Erythroblast (primary cell): ENCODE measurements around the gene SYTL2.
"Not testable (repeated sequence)": the region's sequence is repeated elsewhere in the genome, so short reads cannot be mapped to it uniquely, and the experiment has no call there.

Experiments
- DNase-seq, 2 experiments: peaks; one replicate each; lab custom pipeline; 2025; lab: John Stamatoyannopoulos, UW
- GATA1 ChIP-seq: IDR thresholded peaks from 2 replicates; pipeline ENCODE4 v1.6.1; 2011; ENCODE audit warnings: low read depth, mild to moderate bottlenecking, control low read depth, low read length, moderate library complexity
- POLR2A ChIP-seq: IDR thresholded peaks from 2 replicates; pipeline ENCODE4 v1.6.1; 2011; ENCODE audit warnings: mild to moderate bottlenecking, low read length

SYTL2 gene

DNA sequence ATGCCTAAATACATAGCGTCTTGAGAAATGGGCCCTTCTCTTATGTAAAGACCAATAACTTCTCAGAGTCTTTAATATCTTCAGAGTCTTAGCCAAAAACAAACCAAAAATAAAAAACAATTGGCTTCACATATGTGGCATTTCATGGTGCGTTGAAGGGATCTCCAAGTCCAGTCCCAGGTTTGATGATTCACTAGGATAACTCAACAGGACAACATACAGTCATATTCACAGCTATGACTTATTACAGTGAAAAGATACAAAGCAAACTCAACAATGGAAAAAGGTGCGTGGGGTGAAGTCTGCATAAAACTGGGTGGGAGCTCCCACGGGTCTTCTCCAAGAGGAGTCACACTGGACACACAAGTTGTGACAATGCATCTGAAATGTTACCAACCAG, 12.6 kb downstream of the SYTL2 start:
- TF ChIP-seq POLR2A (no peak), GATA1 (no peak)
- DNase-seq = no peak

DNA sequence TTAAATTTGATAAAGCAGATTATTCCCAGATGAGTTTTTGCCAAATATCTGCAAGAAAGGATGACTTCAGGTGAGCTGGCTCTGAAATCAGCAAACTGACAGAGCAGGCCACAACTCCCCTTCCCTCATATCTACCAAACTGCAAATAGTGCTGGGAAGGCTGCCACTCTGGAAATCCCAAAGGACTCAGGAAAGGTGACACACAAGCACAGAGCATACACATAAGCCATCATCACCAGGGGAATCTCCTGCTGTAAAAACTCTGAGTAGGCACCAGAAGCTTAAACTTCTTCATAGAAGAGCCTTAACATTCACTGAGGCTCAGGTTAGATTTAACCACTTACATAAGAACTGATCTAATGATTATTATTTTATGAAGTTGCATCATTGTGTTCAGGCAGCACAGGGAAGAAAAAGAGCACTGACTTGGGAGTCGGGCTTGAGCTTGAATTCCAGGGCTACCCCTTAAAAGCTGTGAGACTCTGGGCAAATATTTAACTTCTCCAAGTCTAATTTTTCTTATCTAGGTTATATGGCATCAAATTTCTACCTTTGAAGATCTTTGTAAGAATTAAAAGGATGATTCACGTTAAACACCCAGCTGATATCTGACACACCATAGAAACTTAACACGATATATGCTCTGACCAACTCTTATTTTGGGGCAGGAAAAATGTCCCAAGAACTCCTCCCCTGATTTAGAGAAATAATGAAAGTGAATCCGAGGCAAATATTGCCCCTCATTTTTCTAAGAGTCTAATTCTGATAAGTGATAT, 15.0 kb downstream of the SYTL2 start:
- TF ChIP-seq GATA1 (no peak), POLR2A (no peak)

GRCh38 chr11:85791409-85791990, 19.4 kb downstream of the SYTL2 start:
- DNase-seq = no peak

More for the DNA sequence above, 15.0 kb downstream of the SYTL2 start:
- no peak for DNase-seq

DNA sequence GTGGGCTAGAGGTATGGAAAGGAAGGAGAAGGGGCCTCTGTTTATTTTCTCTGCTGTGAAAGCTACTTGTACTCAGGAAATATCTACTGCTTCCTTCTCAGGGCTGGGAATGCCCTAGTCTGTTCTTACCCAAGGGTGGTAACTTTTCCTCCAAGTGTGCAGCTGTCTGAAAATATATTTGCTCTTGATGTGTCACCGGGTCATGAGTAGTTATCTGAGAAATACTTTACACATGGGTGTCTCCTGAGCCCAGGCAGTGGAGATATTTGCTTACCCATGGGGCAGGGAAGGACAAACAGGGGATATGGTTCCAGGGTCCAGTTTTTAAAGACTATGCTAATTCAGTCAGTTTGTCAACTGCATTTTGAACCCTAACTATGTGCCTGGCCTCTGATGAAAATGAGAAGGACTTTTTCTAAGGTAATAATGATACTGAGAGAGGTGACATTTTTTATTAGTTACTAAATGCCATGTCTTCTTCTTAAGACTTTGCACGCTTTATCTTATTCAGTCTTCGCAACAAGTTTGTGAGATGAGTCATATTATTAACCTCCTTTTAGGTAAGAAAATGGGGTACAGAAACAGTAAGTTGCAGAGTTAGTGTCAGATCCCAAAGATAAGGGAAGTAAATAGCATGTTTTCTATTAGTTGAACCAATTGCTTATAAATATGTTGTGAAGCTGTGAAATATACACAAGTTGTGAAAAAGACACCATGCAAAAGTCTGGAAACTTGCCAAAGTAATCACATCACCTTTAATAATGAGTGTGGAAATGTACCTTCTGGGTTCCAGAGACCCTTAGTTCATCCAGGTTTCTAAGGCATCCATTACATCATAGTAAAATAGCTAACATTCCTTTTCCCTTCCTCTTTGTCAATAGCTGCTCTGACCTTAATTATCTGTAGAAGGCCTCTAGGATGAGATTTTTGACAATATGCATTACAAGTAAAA, 22.9 kb downstream of the SYTL2 start:
- TF ChIP-seq GATA1 (no peak), POLR2A (no peak)
- no peak for DNase-seq

More at GRCh38 chr11:85791409-85791990, 19.4 kb downstream of the SYTL2 start:
- TF ChIP-seq POLR2A (no peak), GATA1 (no peak)

DNA sequence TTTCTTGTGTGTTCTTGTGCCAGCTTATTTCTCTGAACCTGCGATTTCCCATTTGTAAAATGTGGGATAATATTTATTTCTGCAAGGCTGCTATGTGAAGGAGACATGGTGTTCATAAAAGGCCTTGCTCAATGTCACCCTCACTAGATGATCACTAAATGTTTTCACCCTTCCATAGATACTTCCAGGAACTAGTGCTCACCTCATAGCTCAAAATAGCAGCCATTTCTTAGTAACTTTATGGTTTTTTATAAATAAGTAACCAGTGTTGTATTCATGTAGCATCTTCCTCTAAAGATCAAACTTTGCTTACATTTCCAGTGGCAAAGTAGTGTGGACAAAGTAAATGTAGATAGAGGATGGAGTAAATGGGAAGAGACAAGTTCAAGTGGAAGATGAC, 23.8 kb downstream of the SYTL2 start:
- no peak for DNase-seq
- TF ChIP-seq POLR2A (no peak), GATA1 (no peak)

- no peak for DNase-seq
- TF ChIP-seq POLR2A (no peak), GATA1 (no peak)
Measured at GRCh38 chr11:85784480-85785265, 26.3 kb downstream of the SYTL2 start.

DNA sequence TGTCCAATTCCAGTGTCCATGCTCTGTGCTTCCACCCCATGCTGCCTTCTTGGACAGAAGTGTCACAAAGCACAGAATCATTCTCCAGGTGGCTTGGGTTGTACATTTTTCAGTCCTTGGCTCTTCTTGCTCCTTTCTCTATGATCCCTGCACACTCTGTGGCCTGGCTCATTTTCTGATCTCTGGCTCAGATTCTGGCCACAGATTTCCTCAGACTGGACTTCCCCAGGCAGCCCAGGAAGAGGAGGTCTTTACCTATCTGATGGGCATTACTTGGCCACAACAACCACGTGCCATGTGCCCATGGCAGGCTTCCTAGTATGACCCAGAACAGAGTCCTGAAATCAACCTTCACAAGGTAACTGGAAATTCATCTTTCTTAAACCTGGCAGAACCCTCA, 27.2 kb downstream of the SYTL2 start:
- DNase-seq = no peak
- TF ChIP-seq POLR2A (no peak), GATA1 (no peak)

GRCh38 chr11:85780780-85781517, 30.0 kb downstream of the SYTL2 start:
- not testable (repeated sequence) for DNase-seq

DNA sequence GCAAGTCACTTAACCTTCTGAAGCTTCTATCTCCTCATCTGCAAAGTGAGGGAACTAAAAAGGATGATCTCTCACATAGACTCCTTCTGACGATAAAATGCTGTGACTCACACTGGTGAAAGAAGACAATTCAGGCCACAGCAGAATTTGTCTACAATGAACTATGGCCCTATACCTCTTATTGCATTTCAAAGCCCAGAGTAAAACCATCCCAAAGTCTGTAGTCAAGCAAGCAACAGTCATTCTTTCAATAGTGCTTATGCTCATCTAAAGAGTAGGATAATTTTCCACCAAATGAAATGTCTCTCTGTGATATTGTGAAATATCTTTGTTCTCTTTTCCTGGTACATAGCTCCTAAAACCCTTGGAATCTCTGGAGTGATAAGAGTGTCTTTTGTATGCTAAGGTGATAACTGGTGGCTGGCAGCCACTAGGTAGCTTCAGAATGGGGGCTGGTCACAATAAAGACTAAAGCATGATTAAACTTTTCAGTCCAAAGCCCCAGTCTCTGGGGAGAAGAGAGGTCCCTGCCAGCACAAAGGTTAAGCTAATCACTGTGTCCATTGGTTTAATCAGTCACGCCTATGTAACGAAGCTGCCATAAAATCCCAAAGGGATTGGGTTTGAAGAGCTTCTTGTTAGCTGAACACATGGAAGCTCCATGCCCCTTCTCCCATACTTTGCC, 30.8 kb downstream of the SYTL2 start:
- DNase-seq = no peak
- TF ChIP-seq GATA1 (no peak), POLR2A (no peak)

- not testable (repeated sequence) for DNase-seq
Measured at GRCh38 chr11:85777603-85777972, 33.4 kb downstream of the SYTL2 start.

- DNase-seq = no peak
- TF ChIP-seq POLR2A (no peak), GATA1 (no peak)
Measured at GRCh38 chr11:85776951-85777602, 33.9 kb downstream of the SYTL2 start.
